ENCODE results near the gene SHISA8.

DNA sequence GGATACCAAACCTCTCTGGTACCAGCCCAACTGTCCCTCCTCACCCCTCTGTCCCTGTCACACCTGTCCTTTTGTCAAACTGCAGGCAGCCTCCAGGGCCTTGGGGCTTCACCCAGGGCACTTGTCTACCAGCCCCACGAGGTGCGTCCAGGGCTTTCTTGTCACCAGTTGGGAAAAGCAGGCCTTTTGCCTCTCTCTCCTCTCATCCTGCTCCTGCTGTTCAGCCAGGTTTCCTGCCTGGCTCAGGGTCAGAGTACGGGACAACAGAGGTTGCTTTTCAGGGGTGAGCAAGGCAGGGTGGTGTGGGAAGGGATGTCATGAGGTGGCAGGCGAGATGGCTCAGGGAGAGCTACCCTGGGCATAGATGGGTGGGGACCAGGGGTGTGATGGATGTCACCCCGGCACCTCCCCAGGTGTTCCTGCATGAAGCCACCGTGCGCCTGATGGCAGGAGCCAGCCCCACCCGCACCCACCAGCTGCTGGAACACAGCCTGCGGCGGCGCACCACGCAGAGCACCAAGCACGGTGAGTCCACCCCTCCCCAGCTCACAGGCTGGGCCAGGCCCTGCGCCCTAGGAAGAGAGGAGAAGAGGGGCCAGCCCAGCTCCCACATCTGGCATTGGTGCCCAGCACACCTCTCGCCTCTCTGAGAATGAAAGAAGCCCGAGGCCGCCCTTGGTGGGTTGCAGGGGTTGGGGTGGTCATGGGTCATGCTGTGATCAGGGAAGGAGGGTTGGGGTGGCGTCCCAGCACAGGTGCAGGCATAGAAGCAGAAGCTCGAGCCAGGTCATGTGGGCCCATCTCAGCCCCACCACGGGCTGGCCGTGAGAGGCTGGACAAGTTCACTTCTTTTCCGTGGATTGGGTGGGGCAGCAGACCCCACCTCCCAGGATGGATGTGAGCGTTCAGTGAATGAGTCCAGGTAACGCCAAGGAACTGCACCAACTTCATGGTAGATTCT lies 10.1 kb downstream of the SHISA8 start:
- TF ChIP-seq, protein P1, sequence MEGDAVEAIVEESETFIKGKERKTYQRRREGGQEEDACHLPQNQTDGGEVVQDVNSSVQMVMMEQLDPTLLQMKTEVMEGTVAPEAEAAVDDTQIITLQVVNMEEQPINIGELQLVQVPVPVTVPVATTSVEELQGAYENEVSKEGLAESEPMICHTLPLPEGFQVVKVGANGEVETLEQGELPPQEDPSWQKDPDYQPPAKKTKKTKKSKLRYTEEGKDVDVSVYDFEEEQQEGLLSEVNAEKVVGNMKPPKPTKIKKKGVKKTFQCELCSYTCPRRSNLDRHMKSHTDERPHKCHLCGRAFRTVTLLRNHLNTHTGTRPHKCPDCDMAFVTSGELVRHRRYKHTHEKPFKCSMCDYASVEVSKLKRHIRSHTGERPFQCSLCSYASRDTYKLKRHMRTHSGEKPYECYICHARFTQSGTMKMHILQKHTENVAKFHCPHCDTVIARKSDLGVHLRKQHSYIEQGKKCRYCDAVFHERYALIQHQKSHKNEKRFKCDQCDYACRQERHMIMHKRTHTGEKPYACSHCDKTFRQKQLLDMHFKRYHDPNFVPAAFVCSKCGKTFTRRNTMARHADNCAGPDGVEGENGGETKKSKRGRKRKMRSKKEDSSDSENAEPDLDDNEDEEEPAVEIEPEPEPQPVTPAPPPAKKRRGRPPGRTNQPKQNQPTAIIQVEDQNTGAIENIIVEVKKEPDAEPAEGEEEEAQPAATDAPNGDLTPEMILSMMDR (IDR thresholded peaks at IDR 0.05) = no peak
- TF ChIP-seq POLR2A (IDR thresholded peaks at IDR 0.05) = no peak
